Keratinocyte (primary cell): Measurements from ENCODE around the gene KCNJ12. TPM values are rescaled to one million over a fixed set of nuclear protein-coding genes. Genes with fewer than 3 reads are reported as not detected.
"Not testable (repeated sequence)": the region's sequence is repeated elsewhere in the genome, so short reads cannot be mapped to it uniquely, and the experiment has no call there.

ENCODE experiments used
- DNase-seq: peaks from one replicate; pipeline ENCODE4 v3.0.0-alpha.2; 2011; ENCODE audit warnings: low read depth, missing footprints, low spot score
- FAIRE-seq: peaks from 2 replicates; lab custom pipeline; 2011; peaks lifted over from hg19 to GRCh38; lab: Jason Lieb, UNC
- H2AFZ ChIP-seq: 2 replicates; pipeline ENCODE4 v1.6.0; 2012; ENCODE audit warnings: low read length, control low read depth, inconsistent platforms; ENCODE audit not compliant: control insufficient read depth
- H3K27ac ChIP-seq: 2 replicates; pipeline ENCODE4 v1.5.1; 2011; ENCODE audit warnings: low read length; ENCODE audit not compliant: control insufficient read depth, insufficient read depth
- H3K27me3 ChIP-seq: 3 replicates; pipeline ENCODE4 v1.6.0; 2011; ENCODE audit warnings: low read length; ENCODE audit not compliant: control insufficient read depth, insufficient read depth; ENCODE audit errors: extremely low read depth
- H3K36me3 ChIP-seq, 2 experiments: 2 replicates in 1 of 2; 3 replicates in 1 of 2; pipeline ENCODE4 v1.5.1; 2011; ENCODE audit warnings: low read length in 2 of 2, mild to moderate bottlenecking in 1 of 2; ENCODE audit not compliant: control insufficient read depth in 2 of 2, insufficient read depth in 2 of 2; ENCODE audit errors: extremely low read depth in 1 of 2
- H3K4me1 ChIP-seq: 3 replicates; pipeline ENCODE4 v1.5.1; 2011; ENCODE audit warnings: low read length; ENCODE audit not compliant: control insufficient read depth, insufficient read depth; ENCODE audit errors: extremely low read depth
- H3K4me2 ChIP-seq: 3 replicates; pipeline ENCODE4 v1.6.0; 2011; ENCODE audit warnings: low read depth, low read length; ENCODE audit not compliant: control insufficient read depth, insufficient read depth; ENCODE audit errors: extremely low read depth
- H3K4me3 ChIP-seq, 3 experiments: fragments of 200-600 bp in 1 of 3; sonication (generic) in 1 of 3; 2 replicates in 2 of 3; 3 replicates in 1 of 3; pipeline ENCODE4 v1.5.1; 2011 to 2016; ENCODE audit warnings: low read length in 3 of 3, mild to moderate bottlenecking in 3 of 3, control low read depth in 2 of 3, inconsistent platforms in 1 of 3, low read depth in 1 of 3, mixed read lengths in 1 of 3, mixed run types in 1 of 3, moderate library complexity in 1 of 3; ENCODE audit not compliant: control insufficient read depth in 2 of 3, insufficient read depth in 2 of 3; ENCODE audit errors: extremely low read depth in 1 of 3
- H3K79me2 ChIP-seq: 2 replicates; pipeline ENCODE4 v1.6.0; 2012; ENCODE audit warnings: low read length; ENCODE audit not compliant: control insufficient read depth, insufficient read depth
- H3K9ac ChIP-seq: 3 replicates; pipeline ENCODE4 v1.6.0; 2011; ENCODE audit warnings: low read length; ENCODE audit not compliant: control insufficient read depth, insufficient read depth; ENCODE audit errors: extremely low read depth
- H3K9me1 ChIP-seq: 3 replicates; pipeline ENCODE4 v1.6.0; 2011; ENCODE audit warnings: low read length; ENCODE audit not compliant: control insufficient read depth, insufficient read depth; ENCODE audit errors: extremely low read depth
- H3K9me3 ChIP-seq: 2 replicates; pipeline ENCODE4 v1.5.1; 2012; ENCODE audit warnings: low read depth, low read length; ENCODE audit not compliant: control insufficient read depth
- H4K20me1 ChIP-seq: 3 replicates; pipeline ENCODE4 v1.6.0; 2011; ENCODE audit warnings: low read length; ENCODE audit not compliant: control insufficient read depth, insufficient read depth; ENCODE audit errors: extremely low read depth
- EZH2 ChIP-seq: IDR thresholded peaks from one replicate; pipeline ENCODE4 v1.6.1; 2012; ENCODE audit warnings: inconsistent platforms, mild to moderate bottlenecking, low read length, moderate library complexity
- dilution Hi-C: fragments of 300-500 bp; cut with MboI; formaldehyde crosslinking; loops from one replicate; pipeline ENCODE4 v1.7.0; 2020; ENCODE audit warnings: low sequenced_read_pairs; ENCODE audit not compliant: extremely low pct_ligation_motif_present
- polyA plus RNA-seq, 5 experiments: library from polyadenylated mRNA; depleted of rRNA in 3 of 5; stranded (reverse) in 3 of 5; stranded (forward) in 1 of 5; unstranded in 1 of 5; fragments of >200 nt; gene quantifications; 1 replicate in 1 of 5; 2 replicates in 3 of 5; 3 replicates in 1 of 5; pipeline versions ENCODE4 v1.2.1 to v1.2.3, GENCODE V29; 2011 to 2012; ENCODE audit warnings: missing spikeins in 2 of 5, low read depth in 1 of 5, low replicate concordance in 1 of 5
- TF ChIP-seq, protein P1 (sequence below), 3 experiments: IDR thresholded peaks in 1 of 3; conservative IDR thresholded peaks in 1 of 3; optimal IDR thresholded peaks in 1 of 3; 2 replicates in 2 of 3; 3 replicates in 1 of 3; pipeline versions ENCODE3 to v1.5.1; 2011; ENCODE audit warnings: low read length in 3 of 3, mild to moderate bottlenecking in 3 of 3, moderate library complexity in 2 of 3, control low read depth in 1 of 3, inconsistent platforms in 1 of 3; ENCODE audit not compliant: insufficient read depth in 2 of 3; ENCODE audit errors: extremely low read depth in 1 of 3

Gene KCNJ12
- polyA plus RNA-seq, 1 donor (not counting 4 experiments of a cell fraction or from before 2014, with no cell fraction given), result 0.04 TPM

GRCh38 chr17:21455761-21456160, 79.6 kb downstream of the KCNJ12 start:
- Histone ChIP-seq H2AFZ (no peak overlapping the region), H3K4me2 (no peak overlapping the region), H3K9ac (no peak overlapping the region), H3K27ac (no peak overlapping the region), H3K4me3 (no peak overlapping the region), H3K9me1 (no peaks in the 10 kb centered on the region), H3K27me3 (no peaks in the 10 kb centered on the region), H4K20me1 (no peaks in the 10 kb centered on the region), H3K36me3 (no peaks in the 10 kb centered on the region), H3K4me1 (peaks cover 8% of the 10 kb centered on the region), H3K79me2 (no peaks in the 10 kb centered on the region), H3K9me3 (no peaks in the 10 kb centered on the region)
- dilution Hi-C loops, result no loop called here
- no peak for FAIRE-seq
- TF ChIP-seq, protein P1, sequence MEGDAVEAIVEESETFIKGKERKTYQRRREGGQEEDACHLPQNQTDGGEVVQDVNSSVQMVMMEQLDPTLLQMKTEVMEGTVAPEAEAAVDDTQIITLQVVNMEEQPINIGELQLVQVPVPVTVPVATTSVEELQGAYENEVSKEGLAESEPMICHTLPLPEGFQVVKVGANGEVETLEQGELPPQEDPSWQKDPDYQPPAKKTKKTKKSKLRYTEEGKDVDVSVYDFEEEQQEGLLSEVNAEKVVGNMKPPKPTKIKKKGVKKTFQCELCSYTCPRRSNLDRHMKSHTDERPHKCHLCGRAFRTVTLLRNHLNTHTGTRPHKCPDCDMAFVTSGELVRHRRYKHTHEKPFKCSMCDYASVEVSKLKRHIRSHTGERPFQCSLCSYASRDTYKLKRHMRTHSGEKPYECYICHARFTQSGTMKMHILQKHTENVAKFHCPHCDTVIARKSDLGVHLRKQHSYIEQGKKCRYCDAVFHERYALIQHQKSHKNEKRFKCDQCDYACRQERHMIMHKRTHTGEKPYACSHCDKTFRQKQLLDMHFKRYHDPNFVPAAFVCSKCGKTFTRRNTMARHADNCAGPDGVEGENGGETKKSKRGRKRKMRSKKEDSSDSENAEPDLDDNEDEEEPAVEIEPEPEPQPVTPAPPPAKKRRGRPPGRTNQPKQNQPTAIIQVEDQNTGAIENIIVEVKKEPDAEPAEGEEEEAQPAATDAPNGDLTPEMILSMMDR (optimal IDR thresholded peaks at IDR 0.05 in 1 of 3, IDR thresholded peaks at IDR 0.05 in 1 of 3, conservative IDR thresholded peaks at IDR 0.05 in 1 of 3; ENCODE audit: extremely low read depth in 1 of 3, insufficient read depth in 2 of 3, low read length in 3 of 3), result no peak
- no peak for TF ChIP-seq EZH2
- DNase-seq, result no peak

- H3K4me3 ChIP-seq, H3K27ac ChIP-seq, H4K20me1 ChIP-seq, H3K4me1 ChIP-seq, H3K36me3 ChIP-seq, H3K4me2 ChIP-seq, DNase-seq, H3K9ac ChIP-seq, H3K9me3 ChIP-seq, H2AFZ ChIP-seq, H3K9me1 ChIP-seq, H3K27me3 ChIP-seq, FAIRE-seq, dilution Hi-C loops, H3K79me2 ChIP-seq: not testable (repeated sequence)
Observed at GRCh38 chr17:21456449-21456848, 80.3 kb downstream of the KCNJ12 start.
